IMR-90 (cell line): ENCODE results near the gene MEOX2. TPM values are rescaled to one million over a fixed set of nuclear protein-coding genes. Genes with fewer than 3 reads are reported as not detected.

ENCODE experiments used
- ATAC-seq: fragments of 200-7000 bp; cut with Tn5 transposase; 2 replicates; pipeline ENCODE4 v1.9.1; 2020; ENCODE audit warnings: low read depth, mild to moderate bottlenecking, moderate library complexity
- BruUV-seq: library from RNA; stranded (reverse); fragments of 400-500 nt; replicated peaks from 2 replicates; lab custom pipeline; 2021; lab: Mats Ljungman, UMichigan
- CTCF ChIA-PET: fragments of 300-600 bp; formaldehyde crosslinking; extraction: SDS; loops from one replicate; lab custom pipeline; 2021; ENCODE audit warnings: antibody characterized with exemption; lab: Yijun Ruan, JAX
- POLR2A ChIA-PET: fragments of 300-600 bp; sonication (Branson Sonifier 250); formaldehyde crosslinking; loops from one replicate; lab custom pipeline; 2022; ENCODE audit warnings: antibody characterized with exemption; ENCODE audit not compliant: unreplicated experiment; lab: Charles Lee
- DNase-seq: peaks from one replicate; pipeline ENCODE4 v3.0.0; 2013
- H2AFZ ChIP-seq: replicated peaks from 2 replicates; pipeline ENCODE3; 2013; ENCODE audit warnings: low read length, mild to moderate bottlenecking; ENCODE audit not compliant: poor library complexity
- H2AK5ac ChIP-seq: 2 replicates; pipeline ENCODE4 v1.6.1; 2013; ENCODE audit warnings: low read depth, low read length, inconsistent platforms
- H2AK9ac ChIP-seq: replicated peaks from 2 replicates; pipeline ENCODE3; 2013; ENCODE audit warnings: mild to moderate bottlenecking, low read depth, low read length, moderate library complexity; ENCODE audit not compliant: poor library complexity
- H2BK120ac ChIP-seq: 2 replicates; pipeline ENCODE4 v1.6.1; 2013; ENCODE audit warnings: low read depth, low read length, inconsistent platforms
- H2BK15ac ChIP-seq: 3 replicates; pipeline ENCODE4 v1.6.1; 2013; ENCODE audit warnings: low read depth, low read length, inconsistent platforms
- H2BK20ac ChIP-seq: 2 replicates; pipeline ENCODE4 v1.6.1; 2013; ENCODE audit warnings: low read depth, mild to moderate bottlenecking, inconsistent platforms, low read length, moderate library complexity
- H2BK5ac ChIP-seq: 2 replicates; pipeline ENCODE4 v1.6.1; 2013; ENCODE audit warnings: mild to moderate bottlenecking, low read depth, low read length, inconsistent platforms; ENCODE audit not compliant: poor library complexity, severe bottlenecking
- H3K14ac ChIP-seq: replicated peaks from 2 replicates; pipeline ENCODE4 v1.6.1; 2013; ENCODE audit warnings: low read depth, low read length, inconsistent platforms
- H3K18ac ChIP-seq: 2 replicates; pipeline ENCODE4 v1.6.1; 2013; ENCODE audit warnings: low read depth, low read length, control low read depth
- H3K23ac ChIP-seq: 2 replicates; pipeline ENCODE4 v1.6.1; 2013; ENCODE audit warnings: low read depth, low read length, inconsistent platforms
- H3K27ac ChIP-seq: 2 replicates; pipeline ENCODE4 v1.5.1; 2013; ENCODE audit warnings: mild to moderate bottlenecking, control low read depth, low read length; ENCODE audit not compliant: insufficient read depth
- H3K27me3 ChIP-seq: 2 replicates; pipeline ENCODE4 v1.6.1; 2013; ENCODE audit warnings: low read length; ENCODE audit not compliant: control insufficient read depth, insufficient read depth
- H3K36me3 ChIP-seq: 2 replicates; pipeline ENCODE4 v1.6.1; 2013; ENCODE audit warnings: low read length, mixed read lengths; ENCODE audit not compliant: control insufficient read depth, insufficient read depth
- H3K4ac ChIP-seq: 2 replicates; pipeline ENCODE4 v1.6.1; 2013; ENCODE audit warnings: low read depth, low read length, inconsistent platforms
- H3K4me1 ChIP-seq: 2 replicates; pipeline ENCODE4 v1.6.1; 2013; ENCODE audit warnings: low read length, mixed read lengths; ENCODE audit not compliant: control insufficient read depth, insufficient read depth
- H3K4me2 ChIP-seq: 2 replicates; pipeline ENCODE4 v1.6.1; 2013; ENCODE audit warnings: low read depth, mild to moderate bottlenecking, control low read depth, low read length, moderate library complexity
- H3K4me3 ChIP-seq: 2 replicates; pipeline ENCODE4 v1.5.1; 2013; ENCODE audit warnings: low read depth, mild to moderate bottlenecking, control low read depth, low read length, moderate library complexity; ENCODE audit not compliant: insufficient read depth
- H3K56ac ChIP-seq: 2 replicates; pipeline ENCODE4 v1.6.1; 2013; ENCODE audit warnings: low read length, inconsistent platforms; ENCODE audit not compliant: insufficient read depth; ENCODE audit errors: extremely low read depth
- H3K79me1 ChIP-seq, 2 experiments: 2 replicates each; pipeline ENCODE4 v1.6.1; 2013; ENCODE audit warnings: low read length in 2 of 2, inconsistent platforms in 1 of 2, low read depth in 1 of 2
- H3K9ac ChIP-seq: 2 replicates; pipeline ENCODE4 v1.6.1; 2013; ENCODE audit warnings: low read depth, low read length, control low read depth
- H3K9me1 ChIP-seq: 2 replicates; pipeline ENCODE4 v1.6.1; 2013; ENCODE audit warnings: low read length, inconsistent platforms; ENCODE audit not compliant: insufficient read depth
- H3K9me3 ChIP-seq: 2 replicates; pipeline ENCODE4 v1.6.1; 2013; ENCODE audit warnings: low read length; ENCODE audit not compliant: control insufficient read depth, insufficient read depth
- H4K20me1 ChIP-seq: 2 replicates; pipeline ENCODE4 v1.6.1; 2013; ENCODE audit warnings: low read length, inconsistent platforms; ENCODE audit not compliant: insufficient read depth
- H4K5ac ChIP-seq: 2 replicates; pipeline ENCODE4 v1.6.1; 2013; ENCODE audit warnings: mild to moderate bottlenecking, low read depth, low read length, control low read depth
- H4K8ac ChIP-seq, 2 experiments: 2 replicates each; pipeline ENCODE4 v1.6.1; 2013; ENCODE audit warnings: low read depth in 2 of 2, low read length in 2 of 2, control low read depth in 1 of 2, inconsistent platforms in 1 of 2
- H4K91ac ChIP-seq: 2 replicates; pipeline ENCODE4 v1.6.1; 2013; ENCODE audit warnings: low read depth, low read length, inconsistent platforms; ENCODE audit not compliant: insufficient read depth
- BHLHE40 ChIP-seq: fragments of 150-350 bp; IDR thresholded peaks from 2 replicates; pipeline ENCODE4 v1.6.1; 2016; ENCODE audit warnings: mild to moderate bottlenecking, low read depth, low read length
- CEBPB ChIP-seq: IDR thresholded peaks from 2 replicates; pipeline ENCODE4 v1.6.1; 2012; ENCODE audit warnings: low read depth, low read length, improper control_type of control experiment
- CHD1 ChIP-seq: IDR thresholded peaks from 2 replicates; pipeline ENCODE4 v1.6.1; 2012; ENCODE audit warnings: low read depth, low read length, improper control_type of control experiment
- CTCF ChIP-seq: conservative IDR thresholded peaks from 2 replicates; pipeline ENCODE4 v1.5.1; 2012; ENCODE audit warnings: mild to moderate bottlenecking, low read depth, low read length, improper control_type of control experiment
- FOS ChIP-seq: fragments of 150-350 bp; IDR thresholded peaks from 2 replicates; pipeline ENCODE4 v1.6.1; 2016; ENCODE audit warnings: low read depth, low read length
- MAFK ChIP-seq: IDR thresholded peaks from 2 replicates; pipeline ENCODE4 v1.6.1; 2012; ENCODE audit warnings: low read depth, low read length, improper control_type of control experiment
- MAZ ChIP-seq: IDR thresholded peaks from 2 replicates; pipeline ENCODE4 v1.6.1; 2012; ENCODE audit warnings: low read depth, mild to moderate bottlenecking, low read length, improper control_type of control experiment, moderate library complexity, borderline replicate concordance
- MXI1 ChIP-seq: IDR thresholded peaks from 2 replicates; pipeline ENCODE4 v1.6.1; 2012; ENCODE audit warnings: low read depth, mild to moderate bottlenecking, low read length, moderate library complexity, borderline replicate concordance
- NFE2L2 ChIP-seq: fragments of 150-350 bp; IDR thresholded peaks from 2 replicates; pipeline ENCODE4 v1.6.1; 2016; ENCODE audit warnings: low read depth, mild to moderate bottlenecking, low read length
- POLR2A ChIP-seq: IDR thresholded peaks from 2 replicates; pipeline ENCODE4 v1.6.1; 2012; ENCODE audit warnings: mild to moderate bottlenecking, low read depth, low read length
- RAD21 ChIP-seq: IDR thresholded peaks from 2 replicates; pipeline ENCODE4 v1.6.1; 2012; ENCODE audit warnings: low read length, improper control_type of control experiment
- RCOR1 ChIP-seq: IDR thresholded peaks from 2 replicates; pipeline ENCODE4 v1.6.1; 2012; ENCODE audit warnings: mild to moderate bottlenecking, low read length, improper control_type of control experiment; ENCODE audit not compliant: insufficient replicate concordance
- RFX5 ChIP-seq: IDR thresholded peaks from 2 replicates; pipeline ENCODE4 v1.8.0; 2012; ENCODE audit warnings: low read depth, mild to moderate bottlenecking, low read length, moderate library complexity
- SMC3 ChIP-seq: fragments of 150-350 bp; IDR thresholded peaks from 2 replicates; pipeline ENCODE4 v1.6.1; 2016; ENCODE audit warnings: low read depth, mild to moderate bottlenecking, antibody characterized with exemption, low read length, moderate library complexity
- USF2 ChIP-seq: fragments of 150-350 bp; IDR thresholded peaks from 2 replicates; pipeline ENCODE4 v1.6.1; 2017; ENCODE audit warnings: mild to moderate bottlenecking, antibody characterized with exemption, low read length, low read depth
- WGBS, 2 experiments: methylation state at CpG; one replicate each; pipeline versions ENCODE4 v1.1.5 to v1.1.7; 2013; ENCODE audit warnings: missing lambda C conversion rate in 2 of 2; ENCODE audit not compliant: insufficient read length in 1 of 2; ENCODE audit errors: extremely low coverage in 2 of 2; 5-methylcytosine and 5-hydroxymethylcytosine counted together
- dilution Hi-C: fragments of 300-500 bp; cut with HindIII; formaldehyde crosslinking; loops from one replicate; pipeline ENCODE4 v1.14.3; 2018; ENCODE audit warnings: low sequenced_read_pairs; ENCODE audit not compliant: unreplicated experiment
- in situ Hi-C: fragments of 300-500 bp; cut with MboI; formaldehyde crosslinking; loops from 3 replicates; pipeline ENCODE4 v1.14.3; 2019; ENCODE audit warnings: low sequenced_read_pairs, inconsistent platforms, mixed read lengths
- intact Hi-C: fragments of 100-400 bp; cut with micrococcal nuclease; formaldehyde crosslinking; loops from 2 replicates; pipeline ENCODE4 v1.10.0; 2022
- polyA plus RNA-seq, 3 experiments: library from polyadenylated mRNA; depleted of rRNA; stranded (reverse); fragments of >200 nt; gene quantifications; 2 replicates each; pipeline ENCODE4 v1.2.3, GENCODE V29; 2012; ENCODE audit warnings: low replicate concordance in 1 of 3
- total RNA-seq: library from RNA; depleted of rRNA; stranded (reverse); fragments of >200 nt; gene quantifications from 2 replicates; pipeline ENCODE4 v1.2.3, GENCODE V29; 2012
- TF ChIP-seq, protein P1 (sequence below): fragments of 150-350 bp; IDR thresholded peaks from 2 replicates; pipeline ENCODE4 v1.6.1; 2016; ENCODE audit warnings: low read depth, mild to moderate bottlenecking, low read length, moderate library complexity, borderline replicate concordance

Gene MEOX2
- total and polyA plus RNA-seq, 2 of the 4 experiments (the other 2 are of a cell fraction), result under 0.01 TPM; not detected in 1

DNA sequence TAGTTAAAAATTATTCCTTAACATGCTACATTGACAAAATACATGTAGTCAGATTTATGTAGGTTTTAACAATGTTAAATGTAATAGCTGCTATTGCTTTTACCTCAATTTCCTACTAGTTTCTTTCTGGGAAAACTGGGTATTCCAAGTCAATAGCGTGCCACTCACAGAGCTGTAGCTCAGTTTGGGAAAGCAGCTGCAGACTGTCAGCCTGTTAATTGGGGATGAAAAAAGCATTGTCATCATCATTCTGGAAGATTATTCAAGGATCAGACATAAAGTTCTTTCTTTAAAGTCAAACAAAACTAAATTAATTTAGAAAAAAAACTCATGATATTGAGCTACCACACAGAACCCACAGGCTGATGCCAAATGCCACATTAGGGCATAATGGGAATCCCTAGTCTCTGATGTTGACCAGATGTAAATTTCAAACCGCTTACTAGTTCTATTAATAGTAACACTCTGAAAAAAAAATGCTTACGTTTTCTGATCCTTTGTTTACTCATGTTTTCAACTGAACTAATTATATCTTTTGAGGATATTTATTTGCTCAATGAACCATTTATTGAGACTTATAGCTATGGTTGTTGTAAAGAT, 105.0 kb downstream of the MEOX2 start:
- in situ Hi-C loops, result no loop called here
- Histone ChIP-seq H2AFZ (no peak overlapping the region), H3K23ac (no peak overlapping the region), H2BK20ac (no peak overlapping the region), H4K91ac (no peak overlapping the region), H3K79me1 (no peaks in the 10 kb centered on the region), H3K4me3 (no peak overlapping the region), H4K8ac (no peak overlapping the region), H4K5ac (no peak overlapping the region), H2AK5ac (no peak overlapping the region), H3K9me1 (no peaks in the 10 kb centered on the region), H3K4ac (no peak overlapping the region), H3K4me2 (no peak overlapping the region), H3K4me1 (no peaks in the 10 kb centered on the region), H3K36me3 (no peaks in the 10 kb centered on the region), H3K9ac (no peak overlapping the region), H3K18ac (no peak overlapping the region), H2AK9ac (no peak overlapping the region), H2BK120ac (no peak overlapping the region), H2BK5ac (no peak overlapping the region), H3K56ac (no peak overlapping the region), H3K14ac (no peak overlapping the region), H3K9me3 (peaks cover 5% of the 10 kb centered on the region), H4K20me1 (no peaks in the 10 kb centered on the region), H2BK15ac (no peak overlapping the region), H3K27me3 (no peaks in the 10 kb centered on the region), H3K27ac (no peak overlapping the region)
- TF ChIP-seq RAD21 (no peak), RCOR1 (no peak), FOS (no peak), MAZ (no peak), CEBPB (no peak), SMC3 (no peak), RFX5 (no peak), NFE2L2 (no peak), MXI1 (no peak), MAFK (no peak), CTCF (no peak), POLR2A (no peak), CHD1 (no peak), BHLHE40 (no peak), USF2 (no peak)
- TF ChIP-seq, protein P1, sequence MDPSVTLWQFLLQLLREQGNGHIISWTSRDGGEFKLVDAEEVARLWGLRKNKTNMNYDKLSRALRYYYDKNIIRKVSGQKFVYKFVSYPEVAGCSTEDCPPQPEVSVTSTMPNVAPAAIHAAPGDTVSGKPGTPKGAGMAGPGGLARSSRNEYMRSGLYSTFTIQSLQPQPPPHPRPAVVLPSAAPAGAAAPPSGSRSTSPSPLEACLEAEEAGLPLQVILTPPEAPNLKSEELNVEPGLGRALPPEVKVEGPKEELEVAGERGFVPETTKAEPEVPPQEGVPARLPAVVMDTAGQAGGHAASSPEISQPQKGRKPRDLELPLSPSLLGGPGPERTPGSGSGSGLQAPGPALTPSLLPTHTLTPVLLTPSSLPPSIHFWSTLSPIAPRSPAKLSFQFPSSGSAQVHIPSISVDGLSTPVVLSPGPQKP, result no peak
- WGBS, 2 experiments, result no CpG with 5 or more reads among the region's 3 CpGs
- CTCF ChIA-PET, result interaction anchor here (0.6 kb wide), 1 partner anchor 632 kb away, joined by 8 read pairs; no protein-coding TSS in a partner anchor
- POLR2A ChIA-PET, result no interaction called here
- intact Hi-C loops, result no loop called here
- DNase-seq (no peak), ATAC-seq (no peak)
- BruUV-seq, result no TSS peak
- dilution Hi-C loops, result no loop called here
